Osteoblast (primary cell): ENCODE data around the gene IL16. TPM values are rescaled to one million over a fixed set of nuclear protein-coding genes. Genes with fewer than 3 reads are reported as not detected.

Source experiments
- DNase-seq: peaks from one replicate; pipeline ENCODE4 v3.0.0; 2011; ENCODE audit warnings: low spot score, mixed read lengths; ENCODE audit not compliant: insufficient read length; ENCODE audit errors: missing footprints
- H2AFZ ChIP-seq: 2 replicates; pipeline ENCODE4 v1.6.0; 2011; ENCODE audit warnings: mild to moderate bottlenecking, low read length
- H3K27ac ChIP-seq: 2 replicates; pipeline ENCODE4 v1.5.1; 2011; ENCODE audit warnings: mild to moderate bottlenecking, low read depth, low read length, moderate library complexity
- H3K27me3 ChIP-seq: 2 replicates; pipeline ENCODE4 v1.6.0; 2012; ENCODE audit warnings: mild to moderate bottlenecking, control low read depth, inconsistent platforms, low read length, moderate library complexity; ENCODE audit not compliant: insufficient read depth
- H3K36me3 ChIP-seq: 2 replicates; pipeline ENCODE4 v1.5.1; 2011; ENCODE audit warnings: mild to moderate bottlenecking, low read length, control low read depth, moderate library complexity; ENCODE audit not compliant: insufficient read depth
- H3K4me1 ChIP-seq: 2 replicates; pipeline ENCODE4 v1.5.1; 2011; ENCODE audit warnings: mild to moderate bottlenecking, low read length, control low read depth, moderate library complexity; ENCODE audit not compliant: insufficient read depth
- H3K4me2 ChIP-seq: 2 replicates; pipeline ENCODE4 v1.6.0; 2011; ENCODE audit warnings: mild to moderate bottlenecking, low read length; ENCODE audit not compliant: insufficient read depth
- H3K4me3 ChIP-seq: fragments of 200-600 bp; sonication (generic); 3 replicates; pipeline ENCODE4 v1.5.1; 2012; ENCODE audit warnings: mild to moderate bottlenecking, low read length, inconsistent platforms; ENCODE audit not compliant: insufficient read depth
- H3K79me2 ChIP-seq: 2 replicates; pipeline ENCODE4 v1.6.0; 2012; ENCODE audit warnings: mild to moderate bottlenecking, low read length, control low read depth, inconsistent platforms; ENCODE audit not compliant: insufficient read depth
- H3K9me3 ChIP-seq: 2 replicates; pipeline ENCODE4 v1.5.1; 2011; ENCODE audit warnings: low read depth, low read length, control low read depth
- H4K20me1 ChIP-seq: 2 replicates; pipeline ENCODE4 v1.6.0; 2012; ENCODE audit warnings: mild to moderate bottlenecking, low read length, control low read depth; ENCODE audit not compliant: insufficient read depth
- CTCF ChIP-seq: IDR thresholded peaks from 2 replicates; pipeline ENCODE4 v1.5.1; 2011; ENCODE audit warnings: mild to moderate bottlenecking, low read depth, low read length, moderate library complexity; ENCODE audit errors: extremely low read depth
- total RNA-seq: library from RNA; depleted of rRNA; stranded (reverse); fragments of >200 nt; gene quantifications from 2 replicates; pipeline ENCODE4 v1.2.3, GENCODE V29; 2012

The IL16 gene
- total RNA-seq, 1 donor: 6.5 TPM

- no peak for DNase-seq
- Histone ChIP-seq H2AFZ (no peak overlapping the region), H3K4me1 (no peaks in the 10 kb centered on the region), H3K36me3 (no peaks in the 10 kb centered on the region), H3K27me3 (no peaks in the 10 kb centered on the region), H3K79me2 (no peaks in the 10 kb centered on the region), H4K20me1 (no peaks in the 10 kb centered on the region), H3K4me2 (no peak overlapping the region), H3K27ac (no peak overlapping the region), H3K9me3 (no peaks in the 10 kb centered on the region), H3K4me3 (no peak overlapping the region)
- no peak for TF ChIP-seq CTCF
Measured at GRCh38 chr15:81223346-81223971, 26.8 kb downstream of the IL16 start.

GRCh38 chr15:81224232-81224631 lies 27.6 kb downstream of the IL16 start:
- Histone ChIP-seq H3K79me2 (no peaks in the 10 kb centered on the region), H3K36me3 (no peaks in the 10 kb centered on the region), H3K27me3 (no peaks in the 10 kb centered on the region), H3K27ac (no peak overlapping the region), H3K4me3 (no peak overlapping the region), H2AFZ (no peak overlapping the region), H4K20me1 (no peaks in the 10 kb centered on the region), H3K4me1 (no peaks in the 10 kb centered on the region), H3K4me2 (no peak overlapping the region), H3K9me3 (no peaks in the 10 kb centered on the region)
- TF ChIP-seq CTCF: no peak
- no peak for DNase-seq

GRCh38 chr15:81225161-81225671 lies 28.5 kb downstream of the IL16 start:
- Histone ChIP-seq H3K27ac (no peak overlapping the region), H4K20me1 (no peaks in the 10 kb centered on the region), H3K4me3 (no peak overlapping the region), H3K36me3 (no peaks in the 10 kb centered on the region), H3K79me2 (no peaks in the 10 kb centered on the region), H3K9me3 (no peaks in the 10 kb centered on the region), H3K4me1 (no peaks in the 10 kb centered on the region), H3K4me2 (no peak overlapping the region), H3K27me3 (no peaks in the 10 kb centered on the region), H2AFZ (no peak overlapping the region)
- no peak for TF ChIP-seq CTCF
- DNase-seq: peak; percentile 2

GRCh38 chr15:81227716-81228115 lies 31.0 kb downstream of the IL16 start:
- TF ChIP-seq CTCF: no peak
- Histone ChIP-seq H3K9me3 (no peaks in the 10 kb centered on the region), H3K4me1 (no peaks in the 10 kb centered on the region), H3K27me3 (no peaks in the 10 kb centered on the region), H3K79me2 (no peaks in the 10 kb centered on the region), H3K4me3 (no peak overlapping the region), H3K4me2 (no peak overlapping the region), H3K27ac (no peak overlapping the region), H4K20me1 (no peaks in the 10 kb centered on the region), H2AFZ (no peak overlapping the region), H3K36me3 (no peaks in the 10 kb centered on the region)
- DNase-seq: no peak
